HG03064 (cell line): ENCODE measurements around the gene CNTNAP5.

Experiments used
- ATAC-seq: cut with Tn5 transposase; IDR thresholded peaks from one replicate; pipeline ENCODE4 v1.9.1; 2021; ENCODE audit warnings: low read depth; ENCODE audit not compliant: unreplicated experiment

The CNTNAP5 gene

GRCh38 chr2:124933883-124934282 is 908.8 kb downstream of the CNTNAP5 start:
- ATAC-seq = no peak

- no peak for ATAC-seq
Observed at GRCh38 chr2:124953921-124954320, 928.8 kb downstream of the CNTNAP5 start.

- ATAC-seq = no peak
Observed at GRCh38 chr2:124959581-124959980, 934.5 kb downstream of the CNTNAP5 start.

- no peak for ATAC-seq
Observed at GRCh38 chr2:124961132-124961531, 936.0 kb downstream of the CNTNAP5 start.
